EL (cell line): ENCODE results near the gene FUBP1.
"Not testable (repeated sequence)": the region's sequence is repeated elsewhere in the genome, so short reads cannot be mapped to it uniquely, and the experiment has no call there.

Experiments used
- DNase-seq: peaks from one replicate; pipeline ENCODE4 v3.0.0-alpha.2; 2016

FUBP1 gene

GRCh38 chr1:77978969-77979876 is at the start of gene FUBP1:
Gene FUBP1 (minus strand): TSS chr1:77979072. CDS start chr1:77979004, 68 bp downstream.
- peak; percentile 99 for DNase-seq

GRCh38 chr1:78021134-78021533 is 42.3 kb upstream of the FUBP1 start:
- not testable (repeated sequence) for DNase-seq

GRCh38 chr1:78019024-78019423 is 40.2 kb upstream of the FUBP1 start:
- DNase-seq: no peak

GRCh38 chr1:78015148-78015547 is 36.3 kb upstream of the FUBP1 start:
- DNase-seq: no peak

- no peak for DNase-seq
Observed at GRCh38 chr1:78011050-78011449, 32.2 kb upstream of the FUBP1 start.

- peak; percentile 34 for DNase-seq
Observed at GRCh38 chr1:78009836-78010235, 31.0 kb upstream of the FUBP1 start.

GRCh38 chr1:78009276-78009675 is 30.4 kb upstream of the FUBP1 start:
- DNase-seq: no peak

GRCh38 chr1:78007677-78008341 is 28.9 kb upstream of the FUBP1 start:
- DNase-seq: no peak

- no peak for DNase-seq
Observed at GRCh38 chr1:78006521-78006920, 27.6 kb upstream of the FUBP1 start.

- peak; percentile 91 for DNase-seq
Observed at GRCh38 chr1:78005755-78006154, 26.9 kb upstream of the FUBP1 start.

- no peak for DNase-seq
Observed at GRCh38 chr1:78005448-78005722, 26.5 kb upstream of the FUBP1 start.

GRCh38 chr1:78004719-78005447 is 26.0 kb upstream of the FUBP1 start, which contains the start of gene DNAJB4:
Gene DNAJB4 (plus strand): TSS chr1:78004939. CDS start chr1:78005111, 172 bp downstream.
- DNase-seq: peak; percentile 97

- DNase-seq: peak; percentile 83
Observed at GRCh38 chr1:78003882-78004718, 25.2 kb upstream of the FUBP1 start.

GRCh38 chr1:78003070-78003746 is 24.3 kb upstream of the FUBP1 start:
- no peak for DNase-seq

GRCh38 chr1:78000536-78000935 is 21.7 kb upstream of the FUBP1 start:
- DNase-seq: not testable (repeated sequence)

GRCh38 chr1:77996734-77997133 is 17.9 kb upstream of the FUBP1 start:
- no peak for DNase-seq

GRCh38 chr1:77994117-77994705 is 15.3 kb upstream of the FUBP1 start:
- DNase-seq: no peak

GRCh38 chr1:77991638-77992037 is 12.8 kb upstream of the FUBP1 start:
- no peak for DNase-seq

GRCh38 chr1:77990629-77991204 is 11.8 kb upstream of the FUBP1 start:
- no peak for DNase-seq

- DNase-seq: no peak
Observed at GRCh38 chr1:77989744-77990143, 10.9 kb upstream of the FUBP1 start.

GRCh38 chr1:77987919-77988318 is 9.0 kb upstream of the FUBP1 start:
- no peak for DNase-seq
